ENCODE results near the gene SESN1.

DNA sequence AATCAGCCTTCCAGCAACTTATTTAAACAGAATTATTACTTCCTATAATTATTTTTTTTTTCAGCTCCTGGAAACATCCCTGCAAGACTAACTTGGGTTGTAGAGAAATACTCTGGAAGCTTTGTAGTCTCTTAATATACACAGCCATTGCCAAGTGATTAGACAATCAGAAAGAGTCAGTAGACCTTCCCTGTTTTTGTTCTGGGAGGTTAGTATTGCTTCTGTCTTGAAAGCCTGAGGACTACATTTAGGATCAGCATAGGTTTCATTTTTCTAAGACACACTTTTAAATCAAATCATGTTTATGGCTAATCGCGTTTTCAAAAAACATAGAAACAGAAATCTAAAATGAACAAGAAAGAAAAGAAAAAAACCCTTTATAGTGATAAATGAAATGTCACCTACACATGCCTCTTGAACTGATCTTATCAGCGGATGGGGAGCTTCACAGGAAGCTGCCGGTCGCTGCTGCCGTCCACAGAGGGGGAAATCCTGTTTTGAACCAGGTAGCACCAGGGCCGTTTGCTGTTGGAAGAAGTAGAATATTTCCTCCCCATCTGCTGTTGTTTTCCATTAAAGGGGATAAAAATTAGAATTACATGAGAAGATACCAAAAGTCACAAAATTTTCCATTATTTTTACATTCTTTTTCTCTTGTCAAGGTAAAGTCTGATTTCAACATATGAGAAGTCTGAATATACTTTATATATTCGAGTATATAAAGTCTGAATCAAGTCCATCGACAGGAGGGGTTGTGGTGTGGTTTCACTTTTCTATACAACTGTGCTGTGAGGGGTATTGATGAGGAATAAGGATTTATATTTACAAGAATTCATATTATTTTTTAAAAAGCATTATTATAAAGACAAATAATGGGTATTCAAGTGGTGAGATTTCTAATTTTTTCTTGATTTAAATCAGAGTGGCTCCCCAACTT, 151.8 kb downstream of the SESN1 start:
- TF ChIP-seq, protein P1, sequence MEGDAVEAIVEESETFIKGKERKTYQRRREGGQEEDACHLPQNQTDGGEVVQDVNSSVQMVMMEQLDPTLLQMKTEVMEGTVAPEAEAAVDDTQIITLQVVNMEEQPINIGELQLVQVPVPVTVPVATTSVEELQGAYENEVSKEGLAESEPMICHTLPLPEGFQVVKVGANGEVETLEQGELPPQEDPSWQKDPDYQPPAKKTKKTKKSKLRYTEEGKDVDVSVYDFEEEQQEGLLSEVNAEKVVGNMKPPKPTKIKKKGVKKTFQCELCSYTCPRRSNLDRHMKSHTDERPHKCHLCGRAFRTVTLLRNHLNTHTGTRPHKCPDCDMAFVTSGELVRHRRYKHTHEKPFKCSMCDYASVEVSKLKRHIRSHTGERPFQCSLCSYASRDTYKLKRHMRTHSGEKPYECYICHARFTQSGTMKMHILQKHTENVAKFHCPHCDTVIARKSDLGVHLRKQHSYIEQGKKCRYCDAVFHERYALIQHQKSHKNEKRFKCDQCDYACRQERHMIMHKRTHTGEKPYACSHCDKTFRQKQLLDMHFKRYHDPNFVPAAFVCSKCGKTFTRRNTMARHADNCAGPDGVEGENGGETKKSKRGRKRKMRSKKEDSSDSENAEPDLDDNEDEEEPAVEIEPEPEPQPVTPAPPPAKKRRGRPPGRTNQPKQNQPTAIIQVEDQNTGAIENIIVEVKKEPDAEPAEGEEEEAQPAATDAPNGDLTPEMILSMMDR (IDR thresholded peaks at IDR 0.05): no peak
- no peak for TF ChIP-seq POLR2A (IDR thresholded peaks at IDR 0.05)
